Peyer's patch (tissue), 4 donors: ENCODE measurements around the gene EPHB1. TPM values are rescaled to one million over a fixed set of nuclear protein-coding genes. Genes with fewer than 3 reads are reported as not detected.

ENCODE experiments used
- DNase-seq, 3 donors: peaks; one replicate each; pipeline ENCODE4 v3.0.0-alpha.2; 2017 to 2019
- H3K27ac ChIP-seq, 4 donors: fragments of 200-600 bp; sonication (generic); one replicate each; pipeline ENCODE4 v1.5.1; 2016 to 2019
- H3K27me3 ChIP-seq, 2 donors: fragments of 200-600 bp; sonication (generic); one replicate each; pipeline ENCODE4 v1.5.1; 2019
- H3K36me3 ChIP-seq, 3 donors: fragments of 200-600 bp; sonication (generic); one replicate each; pipeline ENCODE4 v1.5.1; 2016 to 2019
- H3K4me1 ChIP-seq, 4 donors: fragments of 200-600 bp; sonication (generic); one replicate each; pipeline ENCODE4 v1.5.1; 2016 to 2019
- H3K4me3 ChIP-seq, 4 donors: fragments of 200-600 bp; sonication (generic); 1 replicate in 3 of 4; 2 replicates in 1 of 4; pipeline ENCODE4 v1.5.1; 2016 to 2019; ENCODE audit warnings: mild to moderate bottlenecking in 1 of 4
- H3K9me3 ChIP-seq, 4 donors: fragments of 200-600 bp; sonication (generic); one replicate each; pipeline ENCODE4 v1.5.1; 2016 to 2019; ENCODE audit warnings: mild to moderate bottlenecking in 1 of 4
- CTCF ChIP-seq, 6 experiments: fragments of 450-650 bp in 4 of 6; fragments of 200-600 bp in 2 of 6; sonication (generic) in 1 of 6; IDR thresholded peaks; one replicate each; pipeline ENCODE4 v1.5.1; 2017 to 2019; ENCODE audit warnings: antibody characterized with exemption in 6 of 6, mild to moderate bottlenecking in 3 of 6, moderate library complexity in 1 of 6
- POLR2A ChIP-seq, 2 donors: fragments of 450-650 bp; IDR thresholded peaks; one replicate each; pipeline ENCODE4 v1.5.1; 2017; ENCODE audit warnings: antibody characterized with exemption in 2 of 2, mild to moderate bottlenecking in 2 of 2, moderate library complexity in 2 of 2
- total RNA-seq, 4 donors: library from RNA; depleted of rRNA; stranded (reverse); fragments of >200 nt; gene quantifications; one replicate each; pipeline ENCODE4 v1.1.0, GENCODE V29; 2016

EPHB1 gene
- total RNA-seq, 4 donors from 2014 or later = 0.18 to 3.2 (median 0.68) TPM

- no peaks in the 10 kb centered on the region for H3K36me3 ChIP-seq
- no peak for TF ChIP-seq CTCF (IDR thresholded peaks at IDR 0.05)
- no peak for TF ChIP-seq POLR2A (IDR thresholded peaks at IDR 0.05)
- H3K27me3 ChIP-seq = no peaks in the 10 kb centered on the region
- no peaks in the 10 kb centered on the region for H3K4me1 ChIP-seq
- H3K9me3 ChIP-seq = no peaks in the 10 kb centered on the region
- H3K27ac ChIP-seq = no peak overlapping the region
- no peak overlapping the region for H3K4me3 ChIP-seq
- DNase-seq = no peak
These were observed 280.1 kb downstream of the EPHB1 start for GRCh38 chr3:135075157-135075556.

- DNase-seq = no peak
- Histone ChIP-seq H3K36me3 (no peaks in the 10 kb centered on the region), H3K9me3 (no peaks in the 10 kb centered on the region), H3K27me3 (no peaks in the 10 kb centered on the region), H3K27ac (no peak overlapping the region), H3K4me1 (no peaks in the 10 kb centered on the region), H3K4me3 (no peak overlapping the region)
- TF ChIP-seq CTCF (IDR thresholded peaks at IDR 0.05) (no peak), POLR2A (IDR thresholded peaks at IDR 0.05) (no peak)
These were observed 281.3 kb downstream of the EPHB1 start for GRCh38 chr3:135076341-135076740.

GRCh38 chr3:135077186-135077585, 282.1 kb downstream of the EPHB1 start:
- H3K9me3 ChIP-seq = no peaks in the 10 kb centered on the region
- H3K27me3 ChIP-seq = no peaks in the 10 kb centered on the region
- DNase-seq = no peak
- no peak overlapping the region for H3K27ac ChIP-seq
- H3K4me3 ChIP-seq = no peak overlapping the region
- no peak for TF ChIP-seq POLR2A (IDR thresholded peaks at IDR 0.05)
- no peak for TF ChIP-seq CTCF (IDR thresholded peaks at IDR 0.05)
- H3K36me3 ChIP-seq = no peaks in the 10 kb centered on the region
- H3K4me1 ChIP-seq = no peaks in the 10 kb centered on the region

- Histone ChIP-seq H3K4me3 (no peak overlapping the region), H3K36me3 (no peaks in the 10 kb centered on the region), H3K4me1 (no peaks in the 10 kb centered on the region), H3K9me3 (no peaks in the 10 kb centered on the region), H3K27me3 (no peaks in the 10 kb centered on the region), H3K27ac (no peak overlapping the region)
- TF ChIP-seq CTCF (IDR thresholded peaks at IDR 0.05) (no peak), POLR2A (IDR thresholded peaks at IDR 0.05) (no peak)
- no peak for DNase-seq
These were observed 283.2 kb downstream of the EPHB1 start for GRCh38 chr3:135078283-135078682.

- TF ChIP-seq CTCF (IDR thresholded peaks at IDR 0.05) (no peak), POLR2A (IDR thresholded peaks at IDR 0.05) (no peak)
- H3K27me3 ChIP-seq = no peaks in the 10 kb centered on the region
- no peak overlapping the region for H3K27ac ChIP-seq
- no peak overlapping the region for H3K4me3 ChIP-seq
- DNase-seq = no peak
- no peaks in the 10 kb centered on the region for H3K9me3 ChIP-seq
- no peaks in the 10 kb centered on the region for H3K4me1 ChIP-seq
- no peaks in the 10 kb centered on the region for H3K36me3 ChIP-seq
These were observed 284.0 kb downstream of the EPHB1 start for GRCh38 chr3:135079095-135079494.

- H3K4me3 ChIP-seq = no peak overlapping the region
These were observed 286.4 kb downstream of the EPHB1 start for GRCh38 chr3:135081451-135081850.

More at GRCh38 chr3:135081451-135081850, 286.4 kb downstream of the EPHB1 start:
- no peak for DNase-seq
- no peaks in the 10 kb centered on the region for H3K36me3 ChIP-seq
- H3K9me3 ChIP-seq = no peaks in the 10 kb centered on the region
- no peak overlapping the region for H3K27ac ChIP-seq
- TF ChIP-seq CTCF (IDR thresholded peaks at IDR 0.05) = no peak
- TF ChIP-seq POLR2A (IDR thresholded peaks at IDR 0.05) = no peak
- no peaks in the 10 kb centered on the region for H3K27me3 ChIP-seq
- no peaks in the 10 kb centered on the region for H3K4me1 ChIP-seq
